GM12892 (cell line): ENCODE results near the gene RABEP2.

Source experiments
- POLR2A ChIP-seq: IDR thresholded peaks from 2 replicates; pipeline ENCODE4 v1.6.1; 2011; ENCODE audit warnings: low read depth, low read length, control low read depth
- POLR2AphosphoS5 ChIP-seq: IDR thresholded peaks from 2 replicates; pipeline ENCODE4 v1.6.1; 2011; ENCODE audit warnings: low read depth, low read length, control low read depth
- TAF1 ChIP-seq: IDR thresholded peaks from 2 replicates; pipeline ENCODE4 v1.6.1; 2011; ENCODE audit warnings: low read depth, mild to moderate bottlenecking, control low read depth, low read length, borderline replicate concordance

DNA sequence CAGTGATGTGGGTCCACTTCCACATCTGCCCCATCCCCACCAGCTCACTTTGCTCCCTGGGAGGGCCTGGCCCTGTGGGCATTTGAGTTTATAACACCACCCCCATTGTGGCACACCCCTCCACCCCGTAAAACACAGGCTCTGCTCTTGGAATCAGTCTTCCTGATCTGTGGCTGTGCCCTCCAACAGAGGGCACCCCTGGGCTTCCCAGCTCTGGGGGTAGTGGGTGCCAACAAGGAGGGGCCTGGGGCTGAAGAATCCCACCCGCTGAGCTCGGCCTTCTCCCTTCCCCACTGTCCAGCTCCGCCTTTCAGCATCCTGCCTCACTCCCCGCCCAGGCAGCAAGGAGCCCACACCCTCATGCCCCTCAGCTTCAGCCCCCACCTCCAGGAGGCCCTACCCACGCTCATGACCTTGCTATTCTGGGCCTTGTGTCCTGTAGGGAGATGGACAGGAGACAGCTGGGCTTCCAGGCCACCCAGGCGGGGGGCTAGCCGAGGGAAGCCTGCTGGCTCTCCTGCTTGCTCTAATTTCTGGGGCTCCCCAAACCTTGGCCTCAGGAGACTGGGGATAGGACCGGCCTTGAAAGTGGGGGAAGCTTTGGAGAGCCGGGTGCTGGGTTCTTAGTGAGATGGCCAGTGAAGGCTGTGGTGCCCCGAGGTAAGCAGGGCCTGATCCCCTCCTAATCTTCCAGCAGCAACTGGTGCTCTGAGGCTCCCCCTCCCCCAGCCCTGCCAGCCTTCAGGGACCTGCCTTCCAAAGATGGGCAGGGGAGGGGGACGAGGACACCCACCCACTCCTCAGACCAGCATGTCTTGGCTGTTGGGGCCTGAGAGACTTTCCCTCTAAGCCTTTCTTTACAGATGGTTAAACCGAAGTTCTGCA is 49.7 kb downstream of the RABEP2 start:
- TF ChIP-seq POLR2A, result no peak
- TF ChIP-seq POLR2AphosphoS5, result no peak
- TF ChIP-seq TAF1, result no peak
